GM23338 (cell line): Measurements from ENCODE around the gene TRPC4. TPM values are rescaled to one million over a fixed set of nuclear protein-coding genes. Genes with fewer than 3 reads are reported as not detected.

Experiments
- ATAC-seq: fragments of 200-7000 bp; cut with Tn5 transposase; 3 replicates; pipeline ENCODE4 v1.9.1; 2020
- DNase-seq: peaks from one replicate; pipeline ENCODE4 v3.0.0-alpha.2; 2015; ENCODE audit warnings: low spot score
- H2AFZ ChIP-seq: fragments of 200-600 bp; sonication (generic); 2 replicates; pipeline ENCODE4 v1.8.0; 2016; ENCODE audit warnings: antibody characterized with exemption, mild to moderate bottlenecking, moderate library complexity
- H3F3A ChIP-seq: fragments of 200-600 bp; sonication (generic); replicated peaks from 2 replicates; pipeline ENCODE4 v1.8.0; 2017; ENCODE audit warnings: antibody characterized with exemption, mixed run types, low read depth
- H3K27ac ChIP-seq: fragments of 200-600 bp; sonication (generic); 2 replicates; pipeline ENCODE4 v1.6.1; 2016; ENCODE audit warnings: low read depth
- H3K27me3 ChIP-seq: fragments of 200-600 bp; sonication (generic); 2 replicates; pipeline ENCODE4 v1.8.0; 2016; ENCODE audit warnings: mild to moderate bottlenecking, mixed run types, moderate library complexity; ENCODE audit not compliant: insufficient read depth
- H3K36me3 ChIP-seq: fragments of 200-600 bp; sonication (generic); 2 replicates; pipeline ENCODE4 v1.8.0; 2016; ENCODE audit warnings: mild to moderate bottlenecking; ENCODE audit not compliant: insufficient read depth
- H3K4me1 ChIP-seq: fragments of 200-600 bp; sonication (generic); 2 replicates; pipeline ENCODE4 v1.8.0; 2016; ENCODE audit warnings: mild to moderate bottlenecking, moderate library complexity; ENCODE audit not compliant: insufficient read depth
- H3K4me2 ChIP-seq: fragments of 200-600 bp; sonication (generic); 2 replicates; pipeline ENCODE4 v1.7.1; 2017; ENCODE audit warnings: mixed run types
- H3K4me3 ChIP-seq: fragments of 200-600 bp; sonication (generic); 2 replicates; pipeline ENCODE4 v1.6.1; 2016; ENCODE audit warnings: mixed run types
- H3K79me2 ChIP-seq: fragments of 200-600 bp; sonication (generic); replicated peaks from 2 replicates; pipeline ENCODE4 v1.8.0; 2017; ENCODE audit warnings: mild to moderate bottlenecking; ENCODE audit not compliant: insufficient read depth
- H3K9me2 ChIP-seq: fragments of 200-600 bp; sonication (generic); 2 replicates; pipeline ENCODE4 v1.8.0; 2017; ENCODE audit not compliant: insufficient read depth
- H4K20me1 ChIP-seq: fragments of 200-600 bp; sonication (generic); replicated peaks from 2 replicates; pipeline ENCODE4 v1.8.0; 2017; ENCODE audit warnings: mild to moderate bottlenecking; ENCODE audit not compliant: insufficient read depth
- H3K27ac Mint-ChIP-seq: 2 replicates; pipeline ENCODE4 v1.8.0; 2020; ENCODE audit warnings: inconsistent platforms, mild to moderate bottlenecking, moderate library complexity, mixed read lengths
- H3K27me3 Mint-ChIP-seq: 3 replicates; pipeline ENCODE4 v1.8.0; 2022; ENCODE audit warnings: low read depth, mild to moderate bottlenecking, moderate library complexity, mixed read lengths, inconsistent platforms; ENCODE audit not compliant: insufficient read depth, poor library complexity
- H3K36me3 Mint-ChIP-seq: 3 replicates; pipeline ENCODE4 v1.8.0; 2021; ENCODE audit warnings: low read depth, mild to moderate bottlenecking, inconsistent platforms, moderate library complexity, mixed read lengths
- H3K4me1 Mint-ChIP-seq: 3 replicates; pipeline ENCODE4 v1.8.0; 2020; ENCODE audit warnings: mild to moderate bottlenecking, inconsistent platforms, mixed read lengths
- H3K4me3 Mint-ChIP-seq: 3 replicates; pipeline ENCODE4 v1.8.0; 2021; ENCODE audit warnings: moderate library complexity, mild to moderate bottlenecking, inconsistent platforms, mixed read lengths
- H3K9me3 Mint-ChIP-seq: 3 replicates; pipeline ENCODE4 v1.8.0; 2020; ENCODE audit warnings: moderate library complexity, mild to moderate bottlenecking, inconsistent platforms, mixed read lengths
- CREB1 ChIP-seq: fragments of 250-450 bp; sonication (Bioruptor Pico); IDR thresholded peaks from 2 replicates; pipeline ENCODE4 v1.5.0; 2020; ENCODE audit warnings: low read depth, mild to moderate bottlenecking, moderate library complexity
- EZH2 ChIP-seq: fragments of 200-600 bp; sonication (generic); IDR thresholded peaks from one replicate; pipeline ENCODE4 v1.8.0; 2017; ENCODE audit warnings: antibody characterized with exemption, mild to moderate bottlenecking, low read depth; ENCODE audit not compliant: unreplicated experiment
- EZH2phosphoT487 ChIP-seq: fragments of 200-600 bp; sonication (generic); IDR thresholded peaks from one replicate; pipeline ENCODE4 v1.8.1; 2018; ENCODE audit warnings: antibody characterized with exemption; ENCODE audit not compliant: unreplicated experiment
- JUNB ChIP-seq: IDR thresholded peaks from one replicate; pipeline ENCODE4 v1.6.1; 2016; ENCODE audit warnings: antibody characterized with exemption; ENCODE audit not compliant: unreplicated experiment
- NANOG ChIP-seq: IDR thresholded peaks from 2 replicates; pipeline ENCODE4 v1.6.1; 2016; ENCODE audit warnings: antibody characterized with exemption, borderline replicate concordance
- POLR2AphosphoS5 ChIP-seq: IDR thresholded peaks from 2 replicates; pipeline ENCODE4 v1.6.1; 2016; ENCODE audit warnings: antibody characterized with exemption, low read depth
- ZNF114 ChIP-seq: fragments of 250-450 bp; sonication (Bioruptor Pico); IDR thresholded peaks from 2 replicates; pipeline ENCODE4 v1.5.0; 2020; ENCODE audit warnings: mild to moderate bottlenecking, moderate library complexity
- polyA plus RNA-seq: library from polyadenylated mRNA; unstranded; fragments of >200 nt; fragmentation: Nextera tagmentation; extraction: Ambion mirVana; gene quantifications from 2 replicates; pipeline ENCODE4 v1.2.1, GENCODE V29; 2016
- total RNA-seq: library from RNA; depleted of rRNA; stranded (reverse); fragments of >200 nt; shearing (Covaris generic); gene quantifications from 2 replicates; pipeline ENCODE4 v1.2.3, GENCODE V29; 2014
- TF ChIP-seq, protein P1 (sequence below), 2 experiments: fragments of 200-600 bp in 1 of 2; sonication (generic) in 1 of 2; conservative IDR thresholded peaks; 2 replicates each; pipeline versions ENCODE4 v1.5.1 to v1.6.1; 2016 to 2017; ENCODE audit warnings: antibody characterized with exemption in 2 of 2, low read depth in 2 of 2, mild to moderate bottlenecking in 2 of 2, moderate library complexity in 1 of 2
- TF ChIP-seq, protein P2 (sequence below): IDR thresholded peaks from 2 replicates; pipeline ENCODE4 v1.6.1; 2016; ENCODE audit warnings: antibody characterized with exemption
- TF ChIP-seq, protein P3 (sequence below): IDR thresholded peaks from one replicate; pipeline ENCODE4 v1.6.1; 2018; ENCODE audit warnings: antibody characterized with exemption; ENCODE audit not compliant: unreplicated experiment

TRPC4 gene
- total and polyA plus RNA-seq, 2 experiments from 2014 or later, result 1.1 to 2.1 TPM

DNA sequence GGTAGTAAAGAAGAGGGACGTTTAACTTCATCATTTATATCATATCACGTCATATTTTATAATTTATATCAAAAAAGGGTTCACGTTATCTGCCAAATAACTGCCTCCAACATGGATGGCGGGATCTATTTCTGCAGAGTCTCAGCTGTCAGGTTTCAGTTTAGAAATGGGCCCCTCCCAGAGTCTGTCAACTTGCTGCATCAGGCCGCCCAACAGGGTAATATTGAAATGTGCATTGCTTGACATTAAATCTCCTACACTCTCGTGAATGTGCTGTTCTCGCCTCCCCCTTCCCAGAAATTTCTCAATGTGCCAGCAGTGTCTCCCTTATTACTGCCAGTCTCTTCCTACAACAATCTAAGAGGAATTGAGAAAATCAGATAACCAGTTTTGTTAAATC, 96.9 kb downstream of the TRPC4 start (continued):
- TF ChIP-seq, protein P1, sequence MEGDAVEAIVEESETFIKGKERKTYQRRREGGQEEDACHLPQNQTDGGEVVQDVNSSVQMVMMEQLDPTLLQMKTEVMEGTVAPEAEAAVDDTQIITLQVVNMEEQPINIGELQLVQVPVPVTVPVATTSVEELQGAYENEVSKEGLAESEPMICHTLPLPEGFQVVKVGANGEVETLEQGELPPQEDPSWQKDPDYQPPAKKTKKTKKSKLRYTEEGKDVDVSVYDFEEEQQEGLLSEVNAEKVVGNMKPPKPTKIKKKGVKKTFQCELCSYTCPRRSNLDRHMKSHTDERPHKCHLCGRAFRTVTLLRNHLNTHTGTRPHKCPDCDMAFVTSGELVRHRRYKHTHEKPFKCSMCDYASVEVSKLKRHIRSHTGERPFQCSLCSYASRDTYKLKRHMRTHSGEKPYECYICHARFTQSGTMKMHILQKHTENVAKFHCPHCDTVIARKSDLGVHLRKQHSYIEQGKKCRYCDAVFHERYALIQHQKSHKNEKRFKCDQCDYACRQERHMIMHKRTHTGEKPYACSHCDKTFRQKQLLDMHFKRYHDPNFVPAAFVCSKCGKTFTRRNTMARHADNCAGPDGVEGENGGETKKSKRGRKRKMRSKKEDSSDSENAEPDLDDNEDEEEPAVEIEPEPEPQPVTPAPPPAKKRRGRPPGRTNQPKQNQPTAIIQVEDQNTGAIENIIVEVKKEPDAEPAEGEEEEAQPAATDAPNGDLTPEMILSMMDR (conservative IDR thresholded peaks at IDR 0.05; ENCODE audit: low read depth in 2 of 2), result no peak
- TF ChIP-seq CREB1 (CRISPR knock-in tag) (no peak), EZH2 (no peak), EZH2phosphoT487 (no peak), NANOG (no peak), JUNB (no peak)

DNA sequence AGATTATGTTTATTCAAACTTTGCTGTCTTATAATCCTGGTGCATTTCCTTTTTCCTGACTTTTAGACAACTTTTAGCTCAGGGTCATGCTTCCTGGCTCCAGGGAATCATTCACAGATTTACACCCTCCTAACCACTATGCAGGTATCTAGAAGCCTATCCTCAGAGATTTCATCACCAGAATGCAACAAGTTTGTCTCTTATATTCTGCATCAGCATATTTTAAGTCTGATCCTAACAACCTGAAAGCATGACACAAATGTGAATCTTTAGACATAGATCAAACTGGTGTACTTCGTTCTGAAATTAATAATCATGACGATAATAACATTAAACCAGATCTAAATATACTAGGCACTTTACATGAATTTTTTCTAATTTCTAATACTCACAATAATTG, 100.0 kb downstream of the TRPC4 start:
- Mint-ChIP-seq H3K27me3 (no peaks in the 10 kb centered on the region), H3K4me3 (no peak overlapping the region), H3K4me1 (no peaks in the 10 kb centered on the region), H3K27ac (no peak overlapping the region), H3K36me3 (no peaks in the 10 kb centered on the region), H3K9me3 (no peaks in the 10 kb centered on the region)
- Histone ChIP-seq H4K20me1 (no peaks in the 10 kb centered on the region), H2AFZ (no peak overlapping the region), H3K27me3 (no peaks in the 10 kb centered on the region), H3K9me2 (no peaks in the 10 kb centered on the region), H3F3A (no peaks in the 10 kb centered on the region), H3K4me2 (no peak overlapping the region), H3K27ac (no peak overlapping the region), H3K4me1 (no peaks in the 10 kb centered on the region), H3K36me3 (no peaks in the 10 kb centered on the region), H3K79me2 (no peaks in the 10 kb centered on the region), H3K4me3 (no peak overlapping the region)
- DNase-seq (no peak), ATAC-seq (no peak)
- no peak for TF ChIP-seq CREB1 (CRISPR knock-in tag)
- no peak for TF ChIP-seq POLR2AphosphoS5
- TF ChIP-seq, protein P2, sequence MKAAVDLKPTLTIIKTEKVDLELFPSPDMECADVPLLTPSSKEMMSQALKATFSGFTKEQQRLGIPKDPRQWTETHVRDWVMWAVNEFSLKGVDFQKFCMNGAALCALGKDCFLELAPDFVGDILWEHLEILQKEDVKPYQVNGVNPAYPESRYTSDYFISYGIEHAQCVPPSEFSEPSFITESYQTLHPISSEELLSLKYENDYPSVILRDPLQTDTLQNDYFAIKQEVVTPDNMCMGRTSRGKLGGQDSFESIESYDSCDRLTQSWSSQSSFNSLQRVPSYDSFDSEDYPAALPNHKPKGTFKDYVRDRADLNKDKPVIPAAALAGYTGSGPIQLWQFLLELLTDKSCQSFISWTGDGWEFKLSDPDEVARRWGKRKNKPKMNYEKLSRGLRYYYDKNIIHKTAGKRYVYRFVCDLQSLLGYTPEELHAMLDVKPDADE, result no peak
- TF ChIP-seq, protein P3, sequence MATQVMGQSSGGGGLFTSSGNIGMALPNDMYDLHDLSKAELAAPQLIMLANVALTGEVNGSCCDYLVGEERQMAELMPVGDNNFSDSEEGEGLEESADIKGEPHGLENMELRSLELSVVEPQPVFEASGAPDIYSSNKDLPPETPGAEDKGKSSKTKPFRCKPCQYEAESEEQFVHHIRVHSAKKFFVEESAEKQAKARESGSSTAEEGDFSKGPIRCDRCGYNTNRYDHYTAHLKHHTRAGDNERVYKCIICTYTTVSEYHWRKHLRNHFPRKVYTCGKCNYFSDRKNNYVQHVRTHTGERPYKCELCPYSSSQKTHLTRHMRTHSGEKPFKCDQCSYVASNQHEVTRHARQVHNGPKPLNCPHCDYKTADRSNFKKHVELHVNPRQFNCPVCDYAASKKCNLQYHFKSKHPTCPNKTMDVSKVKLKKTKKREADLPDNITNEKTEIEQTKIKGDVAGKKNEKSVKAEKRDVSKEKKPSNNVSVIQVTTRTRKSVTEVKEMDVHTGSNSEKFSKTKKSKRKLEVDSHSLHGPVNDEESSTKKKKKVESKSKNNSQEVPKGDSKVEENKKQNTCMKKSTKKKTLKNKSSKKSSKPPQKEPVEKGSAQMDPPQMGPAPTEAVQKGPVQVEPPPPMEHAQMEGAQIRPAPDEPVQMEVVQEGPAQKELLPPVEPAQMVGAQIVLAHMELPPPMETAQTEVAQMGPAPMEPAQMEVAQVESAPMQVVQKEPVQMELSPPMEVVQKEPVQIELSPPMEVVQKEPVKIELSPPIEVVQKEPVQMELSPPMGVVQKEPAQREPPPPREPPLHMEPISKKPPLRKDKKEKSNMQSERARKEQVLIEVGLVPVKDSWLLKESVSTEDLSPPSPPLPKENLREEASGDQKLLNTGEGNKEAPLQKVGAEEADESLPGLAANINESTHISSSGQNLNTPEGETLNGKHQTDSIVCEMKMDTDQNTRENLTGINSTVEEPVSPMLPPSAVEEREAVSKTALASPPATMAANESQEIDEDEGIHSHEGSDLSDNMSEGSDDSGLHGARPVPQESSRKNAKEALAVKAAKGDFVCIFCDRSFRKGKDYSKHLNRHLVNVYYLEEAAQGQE, result no peak
- no peak for TF ChIP-seq ZNF114 (CRISPR knock-in tag)
- TF ChIP-seq EZH2, result no peak
- no peak for TF ChIP-seq JUNB
